Measurements from ENCODE around the gene SMAD3. TPM values are rescaled to one million over a fixed set of nuclear protein-coding genes. Genes with fewer than 3 reads are reported as not detected.

SMAD3 gene
- total RNA-seq, 1 donor from 2014 or later: 18.8 TPM

GRCh38 chr15:67130166-67130565 lies 64.8 kb downstream of the SMAD3 start:
- DNase-seq: no peak
- peak overlapping the region; percentile 37 for H3K27ac ChIP-seq (replicated peaks)
- no peaks in the 10 kb centered on the region for H3K27me3 ChIP-seq (ENCODE audit: low read depth)
- no peak overlapping the region for H3K4me3 ChIP-seq
- no peaks in the 10 kb centered on the region for H3K9me3 ChIP-seq (replicated peaks)
- peaks cover 89% of the 10 kb centered on the region for H3K4me1 ChIP-seq
- intact Hi-C loops (cut with micrococcal nuclease): no loop called here
- H3K36me3 ChIP-seq: no peaks in the 10 kb centered on the region
- no peak for TF ChIP-seq CTCF (IDR thresholded peaks at IDR 0.05; ENCODE audit: borderline replicate concordance)

GRCh38 chr15:67130673-67131601 lies 65.5 kb downstream of the SMAD3 start:
- intact Hi-C loops (cut with micrococcal nuclease): no loop called here
- DNase-seq: no peak
- TF ChIP-seq CTCF (IDR thresholded peaks at IDR 0.05; ENCODE audit: borderline replicate concordance): no peak
- no peaks in the 10 kb centered on the region for H3K36me3 ChIP-seq
- H3K9me3 ChIP-seq (replicated peaks): no peaks in the 10 kb centered on the region
- H3K27ac ChIP-seq (replicated peaks): peak overlapping the region; percentile 37
- H3K4me1 ChIP-seq: peaks cover 89% of the 10 kb centered on the region
- H3K4me3 ChIP-seq: no peak overlapping the region
- H3K27me3 ChIP-seq (ENCODE audit: low read depth): no peaks in the 10 kb centered on the region

GRCh38 chr15:67132276-67132675 lies 66.9 kb downstream of the SMAD3 start:
- intact Hi-C loops (cut with micrococcal nuclease): no loop called here
- TF ChIP-seq CTCF (IDR thresholded peaks at IDR 0.05; ENCODE audit: borderline replicate concordance): no peak
- DNase-seq: no peak
- no peaks in the 10 kb centered on the region for H3K36me3 ChIP-seq
- H3K27ac ChIP-seq (replicated peaks): no peak overlapping the region
- no peak overlapping the region for H3K4me3 ChIP-seq
- H3K9me3 ChIP-seq (replicated peaks): no peaks in the 10 kb centered on the region
- H3K4me1 ChIP-seq: peaks cover 83% of the 10 kb centered on the region
- H3K27me3 ChIP-seq (ENCODE audit: low read depth): no peaks in the 10 kb centered on the region

- H3K27me3 ChIP-seq (ENCODE audit: low read depth): no peaks in the 10 kb centered on the region
- DNase-seq: no peak
- peaks cover 83% of the 10 kb centered on the region for H3K4me1 ChIP-seq
- no peak for TF ChIP-seq CTCF (IDR thresholded peaks at IDR 0.05; ENCODE audit: borderline replicate concordance)
- H3K9me3 ChIP-seq (replicated peaks): no peaks in the 10 kb centered on the region
- H3K4me3 ChIP-seq: no peak overlapping the region
- no peaks in the 10 kb centered on the region for H3K36me3 ChIP-seq
- H3K27ac ChIP-seq (replicated peaks): no peak overlapping the region
- intact Hi-C loops (cut with micrococcal nuclease): no loop called here
These were observed 67.6 kb downstream of the SMAD3 start for GRCh38 chr15:67133026-67133425.

GRCh38 chr15:67133738-67134066 lies 68.3 kb downstream of the SMAD3 start:
- peak overlapping the region; percentile 79 for H3K27ac ChIP-seq (replicated peaks)
- H3K4me1 ChIP-seq: peaks cover 83% of the 10 kb centered on the region
- H3K9me3 ChIP-seq (replicated peaks): no peaks in the 10 kb centered on the region
- H3K27me3 ChIP-seq (ENCODE audit: low read depth): no peaks in the 10 kb centered on the region
- DNase-seq: no peak
- TF ChIP-seq CTCF (IDR thresholded peaks at IDR 0.05; ENCODE audit: borderline replicate concordance): no peak
- H3K36me3 ChIP-seq: no peaks in the 10 kb centered on the region
- intact Hi-C loops (cut with micrococcal nuclease): no loop called here
- H3K4me3 ChIP-seq: no peak overlapping the region

Data from left ventricle myocardium inferior (tissue), 1 donor.